A673 (cell line): ENCODE results near the gene HECW1. TPM values are rescaled to one million over a fixed set of nuclear protein-coding genes. Genes with fewer than 3 reads are reported as not detected.
A peak's percentile ranks its signal among the peaks of the same experiment; 100 is the strongest.

Source experiments
- BruUV-seq: library from RNA; stranded (reverse); fragments of 400-500 nt; replicated peaks from 2 replicates; lab custom pipeline; 2021; lab: Mats Ljungman, UMichigan
- CTCF ChIA-PET: fragments of 300-600 bp; sonication (Branson Sonifier 250); formaldehyde crosslinking; loops from one replicate; lab custom pipeline; 2022; ENCODE audit warnings: antibody characterized with exemption; lab: Charles Lee
- POLR2A ChIA-PET: fragments of 300-600 bp; sonication (Branson Sonifier 250); formaldehyde crosslinking; loops from one replicate; lab custom pipeline; 2022; ENCODE audit warnings: antibody characterized with exemption; ENCODE audit not compliant: low non-redundant PET; lab: Charles Lee
- DNase-seq: peaks from one replicate; pipeline ENCODE4 v3.0.0-alpha.2; 2015; ENCODE audit warnings: low spot score
- H3K27ac ChIP-seq: fragments of 200-600 bp; sonication (generic); 2 replicates; pipeline ENCODE4 v1.5.1; 2016; ENCODE audit warnings: mixed run types, low read depth, mild to moderate bottlenecking, mixed read lengths, antibody characterized with exemption, low read length; ENCODE audit not compliant: poor library complexity, severe bottlenecking
- H3K27me3 ChIP-seq: fragments of 200-600 bp; sonication (generic); replicated peaks from 2 replicates; pipeline ENCODE4 v1.6.1; 2017; ENCODE audit warnings: mixed run types, low read depth, mild to moderate bottlenecking, mixed read lengths, antibody characterized with exemption, low read length; ENCODE audit not compliant: insufficient read depth, poor library complexity
- H3K36me3 ChIP-seq: fragments of 200-600 bp; sonication (generic); 2 replicates; pipeline ENCODE4 v1.6.1; 2016; ENCODE audit warnings: mixed run types, mild to moderate bottlenecking, mixed read lengths, antibody characterized with exemption, low read length; ENCODE audit not compliant: insufficient read depth, poor library complexity, severe bottlenecking
- H3K4me1 ChIP-seq: fragments of 200-600 bp; sonication (generic); 2 replicates; pipeline ENCODE4 v1.6.1; 2017; ENCODE audit warnings: mixed run types, mild to moderate bottlenecking, mixed read lengths, antibody characterized with exemption, low read length; ENCODE audit not compliant: insufficient read depth, poor library complexity, severe bottlenecking
- H3K4me3 ChIP-seq: fragments of 200-600 bp; sonication (generic); 2 replicates; pipeline ENCODE4 v1.5.1; 2016; ENCODE audit warnings: low read depth, mixed run types, mild to moderate bottlenecking, mixed read lengths, low read length; ENCODE audit not compliant: poor library complexity, severe bottlenecking
- H3K9me3 ChIP-seq: fragments of 200-600 bp; sonication (generic); 2 replicates; pipeline ENCODE4 v1.6.1; 2016; ENCODE audit warnings: mixed run types, low read depth, mild to moderate bottlenecking, mixed read lengths, antibody characterized with exemption, low read length; ENCODE audit not compliant: poor library complexity, severe bottlenecking
- CTCF ChIP-seq: fragments of 300-800, 200-600 bp; sonication (generic); conservative IDR thresholded peaks from 2 replicates; pipeline ENCODE4 v1.5.1; 2017; ENCODE audit warnings: low read depth, mild to moderate bottlenecking, antibody characterized with exemption, low read length, moderate library complexity, mixed read lengths
- EZH2 ChIP-seq: fragments of 200-600 bp; sonication (generic); IDR thresholded peaks from 2 replicates; pipeline ENCODE4 v1.6.1; 2017; ENCODE audit warnings: borderline replicate concordance, low read depth, mild to moderate bottlenecking, mixed read lengths, antibody characterized with exemption, low read length; ENCODE audit not compliant: poor library complexity, severe bottlenecking
- intact Hi-C: fragments of 100-400 bp; cut with micrococcal nuclease; formaldehyde crosslinking; loops from one replicate; pipeline ENCODE4 v1.10.0; 2022; ENCODE audit not compliant: unreplicated experiment
- total RNA-seq: library from RNA; stranded (reverse); gene quantifications from 2 replicates; pipeline ENCODE4 v1.2.3, GENCODE V29; 2021

Gene HECW1
- total RNA-seq, 1 experiment from 2014 or later: 0.39 TPM

- no peak overlapping the region for H3K4me3 ChIP-seq
- ChIA-PET CTCF (no interaction called here), POLR2A (no interaction called here)
- intact Hi-C loops: no loop called here
- H3K27ac ChIP-seq: no peak overlapping the region
- no peak for TF ChIP-seq EZH2
- TF ChIP-seq CTCF: no peak
- H3K27me3 ChIP-seq: no peaks in the 10 kb centered on the region
- no peaks in the 10 kb centered on the region for H3K36me3 ChIP-seq
- peaks cover 2% of the 10 kb centered on the region for H3K9me3 ChIP-seq
- H3K4me1 ChIP-seq: no peaks in the 10 kb centered on the region
- DNase-seq: no peak
- BruUV-seq: no TSS peak
Measured at GRCh38 chr7:43385309-43385680, 272.8 kb downstream of the HECW1 start.

- no peak overlapping the region for H3K4me3 ChIP-seq
- no peak for TF ChIP-seq EZH2
- DNase-seq: peak; percentile 31
- no peaks in the 10 kb centered on the region for H3K36me3 ChIP-seq
- no peak overlapping the region for H3K27ac ChIP-seq
- no TSS peak for BruUV-seq
- ChIA-PET CTCF (no interaction called here), POLR2A (no interaction called here)
- intact Hi-C loops: no loop called here
- no peaks in the 10 kb centered on the region for H3K4me1 ChIP-seq
- H3K9me3 ChIP-seq: peaks cover 2% of the 10 kb centered on the region
- H3K27me3 ChIP-seq: no peaks in the 10 kb centered on the region
Measured at GRCh38 chr7:43385856-43386255, 273.4 kb downstream of the HECW1 start.

- Histone ChIP-seq H3K4me1 (no peaks in the 10 kb centered on the region), H3K36me3 (no peaks in the 10 kb centered on the region), H3K9me3 (peaks cover 2% of the 10 kb centered on the region), H3K27me3 (no peaks in the 10 kb centered on the region), H3K4me3 (no peak overlapping the region), H3K27ac (no peak overlapping the region)
- TF ChIP-seq CTCF (no peak), EZH2 (no peak)
- ChIA-PET CTCF (no interaction called here), POLR2A (no interaction called here)
- no TSS peak for BruUV-seq
- intact Hi-C loops: no loop called here
- DNase-seq: no peak
Measured at GRCh38 chr7:43387932-43388331, 275.5 kb downstream of the HECW1 start.

GRCh38 chr7:43390576-43390975, 278.1 kb downstream of the HECW1 start:
- no peaks in the 10 kb centered on the region for H3K4me1 ChIP-seq
- TF ChIP-seq EZH2 (no peak), CTCF (no peak)
- ChIA-PET POLR2A (no interaction called here), CTCF (interaction anchor here (0.7 kb wide), 1 partner anchor 391 kb away, joined by 7 read pairs; no protein-coding TSS in a partner anchor)
- no TSS peak for BruUV-seq
- no peak for DNase-seq
- H3K27ac ChIP-seq: no peak overlapping the region
- intact Hi-C loops: no loop called here
- H3K27me3 ChIP-seq: no peaks in the 10 kb centered on the region
- H3K36me3 ChIP-seq: no peaks in the 10 kb centered on the region
- peaks cover 2% of the 10 kb centered on the region for H3K9me3 ChIP-seq
- H3K4me3 ChIP-seq: no peak overlapping the region
